D721Med (cell line): ENCODE results near the gene TRPC4AP.
"Not testable (repeated sequence)": the region's sequence is repeated elsewhere in the genome, so short reads cannot be mapped to it uniquely, and the experiment has no call there.

Experiments
- DNase-seq: peaks from one replicate; pipeline ENCODE4 v3.0.0; 2011; ENCODE audit warnings: low spot score; ENCODE audit not compliant: insufficient read length
- FAIRE-seq: peaks from 2 replicates; lab custom pipeline; 2011; peaks lifted over from hg19 to GRCh38; lab: Jason Lieb, UNC
- TF ChIP-seq, protein P1 (sequence below): IDR thresholded peaks from 2 replicates; pipeline ENCODE4 v1.5.1; 2012; ENCODE audit warnings: mild to moderate bottlenecking, control low read depth; ENCODE audit not compliant: insufficient read depth; ENCODE audit errors: missing control alignments

The TRPC4AP gene

GRCh38 chr20:35116258-35116657 lies 23.7 kb upstream of the TRPC4AP start:
- no peak for FAIRE-seq
- TF ChIP-seq, protein P1, sequence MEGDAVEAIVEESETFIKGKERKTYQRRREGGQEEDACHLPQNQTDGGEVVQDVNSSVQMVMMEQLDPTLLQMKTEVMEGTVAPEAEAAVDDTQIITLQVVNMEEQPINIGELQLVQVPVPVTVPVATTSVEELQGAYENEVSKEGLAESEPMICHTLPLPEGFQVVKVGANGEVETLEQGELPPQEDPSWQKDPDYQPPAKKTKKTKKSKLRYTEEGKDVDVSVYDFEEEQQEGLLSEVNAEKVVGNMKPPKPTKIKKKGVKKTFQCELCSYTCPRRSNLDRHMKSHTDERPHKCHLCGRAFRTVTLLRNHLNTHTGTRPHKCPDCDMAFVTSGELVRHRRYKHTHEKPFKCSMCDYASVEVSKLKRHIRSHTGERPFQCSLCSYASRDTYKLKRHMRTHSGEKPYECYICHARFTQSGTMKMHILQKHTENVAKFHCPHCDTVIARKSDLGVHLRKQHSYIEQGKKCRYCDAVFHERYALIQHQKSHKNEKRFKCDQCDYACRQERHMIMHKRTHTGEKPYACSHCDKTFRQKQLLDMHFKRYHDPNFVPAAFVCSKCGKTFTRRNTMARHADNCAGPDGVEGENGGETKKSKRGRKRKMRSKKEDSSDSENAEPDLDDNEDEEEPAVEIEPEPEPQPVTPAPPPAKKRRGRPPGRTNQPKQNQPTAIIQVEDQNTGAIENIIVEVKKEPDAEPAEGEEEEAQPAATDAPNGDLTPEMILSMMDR: no peak
- DNase-seq: no peak

DNA sequence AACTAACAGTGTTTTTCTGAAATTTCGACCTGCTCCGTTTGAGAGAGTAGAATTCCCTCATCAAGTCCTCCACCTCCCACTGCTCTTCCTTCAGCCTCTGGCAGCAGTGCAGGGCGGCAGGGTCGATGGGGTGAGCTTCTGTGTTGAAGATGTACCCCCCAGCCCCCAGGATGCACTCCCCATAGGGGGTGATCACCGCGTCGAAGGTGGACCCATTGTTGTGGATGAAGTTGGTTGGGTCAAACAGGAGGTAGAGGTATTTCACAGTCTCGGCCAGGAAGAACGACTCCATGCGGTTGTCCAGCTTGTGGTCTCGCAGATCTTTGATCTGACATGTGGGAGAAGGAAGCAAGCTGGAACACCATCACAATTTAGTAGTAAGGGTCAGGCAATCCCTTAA lies 23.0 kb upstream of the TRPC4AP start:
- FAIRE-seq: no peak
- DNase-seq: no peak

GRCh38 chr20:35112276-35112675 lies 19.7 kb upstream of the TRPC4AP start:
- FAIRE-seq, DNase-seq: not testable (repeated sequence)

More for the DNA sequence above, 23.0 kb upstream of the TRPC4AP start:
- TF ChIP-seq, protein P1: no peak

GRCh38 chr20:35111141-35111888 lies 18.7 kb upstream of the TRPC4AP start:
- FAIRE-seq: no peak
- no peak for DNase-seq

DNA sequence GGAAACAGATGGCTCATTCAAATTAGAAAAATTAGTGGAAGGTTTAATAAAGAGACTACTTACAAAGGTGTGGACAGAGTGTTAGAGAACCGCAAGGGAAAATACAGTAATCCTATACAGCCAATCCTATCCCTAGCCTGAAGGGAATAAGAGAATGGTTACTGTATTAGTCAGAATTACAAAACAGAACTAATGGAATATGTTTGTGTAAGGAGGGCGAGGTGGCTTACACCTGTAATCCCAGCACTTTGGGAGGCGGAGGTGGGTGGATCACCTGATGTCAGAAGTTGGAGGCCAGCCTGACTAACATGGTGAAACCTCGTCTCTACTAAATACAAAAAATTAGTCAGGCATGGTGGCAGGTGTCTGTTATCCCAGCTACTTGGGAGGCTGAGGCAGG lies 16.3 kb upstream of the TRPC4AP start:
- TF ChIP-seq, protein P1: no peak
- DNase-seq (no peak), FAIRE-seq (no peak)

More at GRCh38 chr20:35111141-35111888, 18.7 kb upstream of the TRPC4AP start:
- TF ChIP-seq, protein P1: no peak

- DNase-seq (no peak), FAIRE-seq (no peak)
- TF ChIP-seq, protein P1: no peak
Measured at GRCh38 chr20:35106827-35107380, 14.3 kb upstream of the TRPC4AP start.

DNA sequence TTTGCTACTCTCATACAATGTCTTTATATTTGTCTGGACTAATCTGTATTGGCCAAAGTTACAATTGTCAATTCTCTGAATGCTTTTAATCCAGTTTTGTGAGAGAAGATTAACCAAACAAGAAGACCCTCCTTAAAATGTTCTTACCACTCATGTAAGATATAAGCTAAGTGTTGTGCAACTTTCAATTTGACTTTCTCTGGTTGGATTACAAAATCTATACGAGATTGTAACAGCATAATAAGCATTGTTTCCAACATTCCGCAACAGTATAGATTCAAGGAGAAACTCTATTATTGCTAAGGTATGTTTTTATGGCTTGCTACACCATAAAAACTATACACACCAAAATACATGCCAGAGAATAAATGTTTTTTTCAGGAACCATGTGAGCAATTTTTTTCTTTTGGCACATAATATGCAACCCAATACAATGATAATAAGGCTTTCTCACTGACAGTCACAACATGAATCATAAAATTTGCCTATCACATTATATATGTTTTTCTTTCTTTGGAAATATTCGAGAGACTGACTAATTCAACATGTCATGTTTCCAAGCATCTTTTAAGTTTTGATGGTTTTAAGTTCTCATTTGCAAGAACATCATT lies 12.2 kb upstream of the TRPC4AP start:
- TF ChIP-seq, protein P1: no peak
- DNase-seq: no peak
- no peak for FAIRE-seq
